Measurements from ENCODE around the gene ARHGAP26.

ARHGAP26 gene

GRCh38 chr5:142982821-142983200 lies 212.6 kb downstream of the ARHGAP26 start:
- no peak for TF ChIP-seq POLR2AphosphoS5 (IDR thresholded peaks at IDR 0.05; ENCODE audit: low read depth, low read length)
- no peak for TF ChIP-seq TAF1 (IDR thresholded peaks at IDR 0.05; ENCODE audit: borderline replicate concordance, insufficient read depth, low read length)

- TF ChIP-seq SIN3A (IDR thresholded peaks at IDR 0.05; ENCODE audit: borderline replicate concordance, insufficient read depth, low read length) (no peak), REST (IDR thresholded peaks at IDR 0.05; ENCODE audit: insufficient read depth in 1 of 2, low read depth in 2 of 2, low read length in 2 of 2) (no peak), TAF1 (IDR thresholded peaks at IDR 0.05; ENCODE audit: borderline replicate concordance, insufficient read depth, low read length) (no peak), FOXP2 (optimal IDR thresholded peaks at IDR 0.05; ENCODE audit: borderline replicate concordance, extremely low read depth, extremely low read length, insufficient read depth) (no peak), POLR2AphosphoS5 (IDR thresholded peaks at IDR 0.05; ENCODE audit: low read depth, low read length) (no peak)
These were observed 213.8 kb downstream of the ARHGAP26 start for GRCh38 chr5:142984011-142984410.

- no peak for TF ChIP-seq TAF1 (IDR thresholded peaks at IDR 0.05; ENCODE audit: borderline replicate concordance, insufficient read depth, low read length)
- TF ChIP-seq FOXP2 (optimal IDR thresholded peaks at IDR 0.05; ENCODE audit: borderline replicate concordance, extremely low read depth, extremely low read length, insufficient read depth) = no peak
- no peak for TF ChIP-seq REST (IDR thresholded peaks at IDR 0.05; ENCODE audit: insufficient read depth in 1 of 2, low read depth in 2 of 2, low read length in 2 of 2)
- no peak for TF ChIP-seq SIN3A (IDR thresholded peaks at IDR 0.05; ENCODE audit: borderline replicate concordance, insufficient read depth, low read length)
- no peak for TF ChIP-seq POLR2AphosphoS5 (IDR thresholded peaks at IDR 0.05; ENCODE audit: low read depth, low read length)
These were observed 214.3 kb downstream of the ARHGAP26 start for GRCh38 chr5:142984525-142984924.

GRCh38 chr5:142994218-142994617 lies 224.0 kb downstream of the ARHGAP26 start:
- no peak for TF ChIP-seq POLR2AphosphoS5 (IDR thresholded peaks at IDR 0.05; ENCODE audit: low read depth, low read length)
- TF ChIP-seq FOXP2 (optimal IDR thresholded peaks at IDR 0.05; ENCODE audit: borderline replicate concordance, extremely low read depth, extremely low read length, insufficient read depth) = no peak
- TF ChIP-seq REST (IDR thresholded peaks at IDR 0.05; ENCODE audit: insufficient read depth in 1 of 2, low read depth in 2 of 2, low read length in 2 of 2) = no peak
- no peak for TF ChIP-seq TAF1 (IDR thresholded peaks at IDR 0.05; ENCODE audit: borderline replicate concordance, insufficient read depth, low read length)
- no peak for TF ChIP-seq SIN3A (IDR thresholded peaks at IDR 0.05; ENCODE audit: borderline replicate concordance, insufficient read depth, low read length)

GRCh38 chr5:142997591-142997990 lies 227.4 kb downstream of the ARHGAP26 start:
- no peak for TF ChIP-seq REST (IDR thresholded peaks at IDR 0.05; ENCODE audit: insufficient read depth in 1 of 2, low read depth in 2 of 2, low read length in 2 of 2)
- TF ChIP-seq FOXP2 (optimal IDR thresholded peaks at IDR 0.05; ENCODE audit: borderline replicate concordance, extremely low read depth, extremely low read length, insufficient read depth) = no peak
- no peak for TF ChIP-seq TAF1 (IDR thresholded peaks at IDR 0.05; ENCODE audit: borderline replicate concordance, insufficient read depth, low read length)
- no peak for TF ChIP-seq POLR2AphosphoS5 (IDR thresholded peaks at IDR 0.05; ENCODE audit: low read depth, low read length)
- TF ChIP-seq SIN3A (IDR thresholded peaks at IDR 0.05; ENCODE audit: borderline replicate concordance, insufficient read depth, low read length) = no peak

Data from PFSK-1 (cell line).